Mammary epithelial cell (primary cell): Measurements from ENCODE around the gene FAM210B.

Source experiments
- EZH2 ChIP-seq: IDR thresholded peaks from 2 replicates; pipeline ENCODE4 v1.6.1; 2012; ENCODE audit warnings: low read length, inconsistent platforms, borderline replicate concordance
- TF ChIP-seq, protein P1 (sequence below), 2 donors: IDR thresholded peaks in 1 of 2; conservative IDR thresholded peaks in 1 of 2; 2 replicates each; pipeline ENCODE4 v1.5.1; 2011 to 2012; ENCODE audit warnings: inconsistent platforms in 2 of 2, low read length in 2 of 2, mild to moderate bottlenecking in 2 of 2, control low read depth in 1 of 2, low read depth in 1 of 2; ENCODE audit not compliant: insufficient read depth in 1 of 2; ENCODE audit errors: extremely low read depth in 1 of 2

DNA sequence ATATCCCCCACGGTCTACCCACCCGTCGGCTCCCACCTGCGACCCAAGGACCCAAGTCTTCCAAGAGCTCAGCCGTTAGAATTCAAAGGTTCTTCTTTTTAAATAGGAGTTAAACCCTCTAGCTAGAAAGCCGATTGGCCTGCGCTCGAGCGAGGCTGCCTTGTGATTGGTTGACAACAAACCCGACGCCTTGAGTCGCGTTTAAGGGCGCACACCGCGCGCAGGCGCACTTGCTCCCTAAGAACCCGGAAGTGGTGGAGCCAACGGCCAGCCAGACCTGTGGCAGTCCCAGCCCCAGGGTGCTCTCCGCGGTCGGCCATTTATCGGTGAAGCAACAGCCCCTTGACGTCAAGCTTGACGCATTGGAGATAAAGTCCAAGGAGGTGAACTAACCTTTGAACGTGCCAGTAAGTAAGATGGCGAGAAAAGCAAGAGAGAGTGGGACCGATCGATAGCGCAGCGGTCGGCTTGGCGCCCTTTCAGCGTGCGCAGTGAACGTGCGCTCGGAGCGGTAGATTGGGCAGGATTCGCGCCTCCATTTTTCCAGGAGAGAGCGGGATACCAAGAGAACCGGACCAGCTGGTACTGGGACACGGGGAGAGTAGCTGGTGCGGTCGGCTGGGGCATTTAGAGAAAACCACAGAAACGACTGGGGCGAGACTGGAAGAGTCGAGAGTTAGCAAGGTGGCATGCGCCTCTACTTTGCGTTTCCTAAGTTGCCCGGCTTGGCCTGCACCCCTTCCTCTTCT lies 33.5 kb downstream of the FAM210B start, which contains the start of the genes AURKA and CSTF1:
- TF ChIP-seq, protein P1, sequence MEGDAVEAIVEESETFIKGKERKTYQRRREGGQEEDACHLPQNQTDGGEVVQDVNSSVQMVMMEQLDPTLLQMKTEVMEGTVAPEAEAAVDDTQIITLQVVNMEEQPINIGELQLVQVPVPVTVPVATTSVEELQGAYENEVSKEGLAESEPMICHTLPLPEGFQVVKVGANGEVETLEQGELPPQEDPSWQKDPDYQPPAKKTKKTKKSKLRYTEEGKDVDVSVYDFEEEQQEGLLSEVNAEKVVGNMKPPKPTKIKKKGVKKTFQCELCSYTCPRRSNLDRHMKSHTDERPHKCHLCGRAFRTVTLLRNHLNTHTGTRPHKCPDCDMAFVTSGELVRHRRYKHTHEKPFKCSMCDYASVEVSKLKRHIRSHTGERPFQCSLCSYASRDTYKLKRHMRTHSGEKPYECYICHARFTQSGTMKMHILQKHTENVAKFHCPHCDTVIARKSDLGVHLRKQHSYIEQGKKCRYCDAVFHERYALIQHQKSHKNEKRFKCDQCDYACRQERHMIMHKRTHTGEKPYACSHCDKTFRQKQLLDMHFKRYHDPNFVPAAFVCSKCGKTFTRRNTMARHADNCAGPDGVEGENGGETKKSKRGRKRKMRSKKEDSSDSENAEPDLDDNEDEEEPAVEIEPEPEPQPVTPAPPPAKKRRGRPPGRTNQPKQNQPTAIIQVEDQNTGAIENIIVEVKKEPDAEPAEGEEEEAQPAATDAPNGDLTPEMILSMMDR (conservative IDR thresholded peaks at IDR 0.05 in 1 of 2, IDR thresholded peaks at IDR 0.05 in 1 of 2; ENCODE audit: extremely low read depth in 1 of 2, insufficient read depth in 1 of 2, low read depth in 1 of 2, low read length in 2 of 2) = no peak
- no peak for TF ChIP-seq EZH2
